Neural progenitor cell (in vitro differentiated cells): ENCODE measurements around the gene MYCBPAP. TPM values are rescaled to one million over a fixed set of nuclear protein-coding genes. Genes with fewer than 3 reads are reported as not detected.
A peak's percentile ranks its signal among the peaks of the same experiment; 100 is the strongest.

Source experiments
- DNase-seq: peaks from one replicate; pipeline ENCODE4 v3.0.0-alpha.2; 2016; ENCODE audit warnings: low spot score
- H2AFZ ChIP-seq: fragments of 200-600 bp; sonication (generic); replicated peaks from 2 replicates; pipeline ENCODE4 v1.6.1; 2016; ENCODE audit warnings: antibody characterized with exemption
- H3F3A ChIP-seq: fragments of 200-600 bp; sonication (generic); 2 replicates; pipeline ENCODE4 v1.6.1; 2016; ENCODE audit warnings: antibody characterized with exemption, low read depth
- H3K27ac ChIP-seq: fragments of 200-600 bp; sonication (generic); 2 replicates; pipeline ENCODE4 v1.5.1; 2016; ENCODE audit warnings: mild to moderate bottlenecking
- H3K27me3 ChIP-seq: fragments of 200-600 bp; sonication (generic); 2 replicates; pipeline ENCODE4 v1.6.1; 2016; ENCODE audit warnings: mild to moderate bottlenecking, moderate library complexity
- H3K36me3 ChIP-seq: fragments of 200-600 bp; sonication (generic); 2 replicates; pipeline ENCODE4 v1.5.1; 2016
- H3K4me1 ChIP-seq: fragments of 200-600 bp; sonication (generic); 2 replicates; pipeline ENCODE4 v1.6.1; 2016; ENCODE audit warnings: mixed run types
- H3K4me2 ChIP-seq: fragments of 200-600 bp; sonication (generic); 2 replicates; pipeline ENCODE4 v1.6.1; 2016
- H3K4me3 ChIP-seq: fragments of 200-600 bp; sonication (generic); 2 replicates; pipeline ENCODE4 v1.5.1; 2016
- H3K79me2 ChIP-seq: fragments of 200-600 bp; sonication (generic); 2 replicates; pipeline ENCODE4 v1.6.1; 2016; ENCODE audit warnings: low read depth
- H3K9ac ChIP-seq: fragments of 200-600 bp; sonication (generic); 2 replicates; pipeline ENCODE4 v1.6.1; 2016
- H3K9me3 ChIP-seq: fragments of 200-600 bp; sonication (generic); 2 replicates; pipeline ENCODE4 v1.5.1; 2016; ENCODE audit warnings: low read depth
- H4K20me1 ChIP-seq: fragments of 200-600 bp; sonication (generic); 2 replicates; pipeline ENCODE4 v1.6.1; 2016; ENCODE audit warnings: low read depth
- H3K27ac Mint-ChIP-seq: 3 replicates; pipeline ENCODE4 v1.8.0; 2021; ENCODE audit warnings: mixed read lengths
- H3K27me3 Mint-ChIP-seq: 2 replicates; pipeline ENCODE4 v1.8.0; 2022; ENCODE audit warnings: low read depth, mild to moderate bottlenecking, inconsistent platforms, moderate library complexity, mixed read lengths; ENCODE audit not compliant: insufficient read depth
- H3K36me3 Mint-ChIP-seq: 3 replicates; pipeline ENCODE4 v1.8.0; 2021; ENCODE audit warnings: mixed read lengths
- H3K4me1 Mint-ChIP-seq: 3 replicates; pipeline ENCODE4 v1.8.0; 2021; ENCODE audit warnings: mixed read lengths
- H3K4me3 Mint-ChIP-seq: 3 replicates; pipeline ENCODE4 v1.8.0; 2021; ENCODE audit warnings: mild to moderate bottlenecking, moderate library complexity, mixed read lengths
- H3K9me3 Mint-ChIP-seq: 3 replicates; pipeline ENCODE4 v1.8.0; 2020; ENCODE audit warnings: mixed read lengths
- EZH2 ChIP-seq: fragments of 200-600 bp; sonication (generic); IDR thresholded peaks from 2 replicates; pipeline ENCODE4 v1.6.1; 2017; ENCODE audit warnings: antibody characterized with exemption, mild to moderate bottlenecking, moderate library complexity
- EZH2phosphoT487 ChIP-seq: fragments of 200-600 bp; sonication (generic); IDR thresholded peaks from 2 replicates; pipeline ENCODE4 v1.6.1; 2017; ENCODE audit warnings: antibody characterized with exemption
- total RNA-seq: library from RNA; depleted of rRNA; stranded (reverse); fragments of >200 nt; gene quantifications from 2 replicates; pipeline ENCODE4 v1.2.3, GENCODE V29; 2015; ENCODE audit warnings: low replicate concordance
- TF ChIP-seq, protein P1 (sequence below): fragments of 200-600 bp; sonication (generic); IDR thresholded peaks from 2 replicates; pipeline ENCODE4 v1.5.1; 2017; ENCODE audit warnings: antibody characterized with exemption, mild to moderate bottlenecking

MYCBPAP gene
- total RNA-seq, 1 donor from 2014 or later: 3.5 TPM

DNA sequence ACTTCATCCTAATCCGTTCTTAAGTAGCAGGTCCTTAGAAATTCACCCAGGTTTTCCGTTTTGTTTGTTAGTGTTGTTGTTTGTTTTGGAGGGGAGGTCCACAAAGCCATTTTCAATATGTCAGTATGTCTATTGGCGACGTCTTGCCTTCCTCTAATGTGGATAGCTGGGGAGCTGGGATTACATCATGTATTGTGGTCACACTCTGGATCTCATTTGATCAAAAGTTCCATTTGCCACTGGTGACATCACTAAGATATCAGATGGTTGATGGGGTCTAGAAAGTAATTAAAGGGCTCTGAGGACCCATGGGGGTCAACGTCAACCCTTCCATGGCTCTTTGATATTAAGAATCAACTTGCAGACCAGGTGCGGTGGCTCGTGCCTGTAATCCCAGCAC, 21.6 kb downstream of the MYCBPAP start:
- Mint-ChIP-seq H3K27me3 (peaks cover 23% of the 10 kb centered on the region), H3K4me1 (peaks cover 22% of the 10 kb centered on the region), H3K36me3 (no peaks in the 10 kb centered on the region), H3K4me3 (no peak overlapping the region), H3K27ac (no peak overlapping the region), H3K9me3 (no peaks in the 10 kb centered on the region)
- H3K9me3 ChIP-seq: no peaks in the 10 kb centered on the region
- no peak for DNase-seq
- no peaks in the 10 kb centered on the region for H3K36me3 ChIP-seq
- H3F3A ChIP-seq: no peaks in the 10 kb centered on the region
- no peak overlapping the region for H3K4me2 ChIP-seq
- no peaks in the 10 kb centered on the region for H3K79me2 ChIP-seq
- no peak overlapping the region for H3K27ac ChIP-seq
- TF ChIP-seq EZH2phosphoT487 (no peak), EZH2 (no peak)
- TF ChIP-seq, protein P1, sequence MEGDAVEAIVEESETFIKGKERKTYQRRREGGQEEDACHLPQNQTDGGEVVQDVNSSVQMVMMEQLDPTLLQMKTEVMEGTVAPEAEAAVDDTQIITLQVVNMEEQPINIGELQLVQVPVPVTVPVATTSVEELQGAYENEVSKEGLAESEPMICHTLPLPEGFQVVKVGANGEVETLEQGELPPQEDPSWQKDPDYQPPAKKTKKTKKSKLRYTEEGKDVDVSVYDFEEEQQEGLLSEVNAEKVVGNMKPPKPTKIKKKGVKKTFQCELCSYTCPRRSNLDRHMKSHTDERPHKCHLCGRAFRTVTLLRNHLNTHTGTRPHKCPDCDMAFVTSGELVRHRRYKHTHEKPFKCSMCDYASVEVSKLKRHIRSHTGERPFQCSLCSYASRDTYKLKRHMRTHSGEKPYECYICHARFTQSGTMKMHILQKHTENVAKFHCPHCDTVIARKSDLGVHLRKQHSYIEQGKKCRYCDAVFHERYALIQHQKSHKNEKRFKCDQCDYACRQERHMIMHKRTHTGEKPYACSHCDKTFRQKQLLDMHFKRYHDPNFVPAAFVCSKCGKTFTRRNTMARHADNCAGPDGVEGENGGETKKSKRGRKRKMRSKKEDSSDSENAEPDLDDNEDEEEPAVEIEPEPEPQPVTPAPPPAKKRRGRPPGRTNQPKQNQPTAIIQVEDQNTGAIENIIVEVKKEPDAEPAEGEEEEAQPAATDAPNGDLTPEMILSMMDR: no peak
- no peak overlapping the region for H3K9ac ChIP-seq
- peaks cover 11% of the 10 kb centered on the region for H4K20me1 ChIP-seq
- H3K27me3 ChIP-seq: peaks cover 39% of the 10 kb centered on the region
- H3K4me1 ChIP-seq: peaks cover 25% of the 10 kb centered on the region
- H2AFZ ChIP-seq: no peak overlapping the region
- no peak overlapping the region for H3K4me3 ChIP-seq

DNA sequence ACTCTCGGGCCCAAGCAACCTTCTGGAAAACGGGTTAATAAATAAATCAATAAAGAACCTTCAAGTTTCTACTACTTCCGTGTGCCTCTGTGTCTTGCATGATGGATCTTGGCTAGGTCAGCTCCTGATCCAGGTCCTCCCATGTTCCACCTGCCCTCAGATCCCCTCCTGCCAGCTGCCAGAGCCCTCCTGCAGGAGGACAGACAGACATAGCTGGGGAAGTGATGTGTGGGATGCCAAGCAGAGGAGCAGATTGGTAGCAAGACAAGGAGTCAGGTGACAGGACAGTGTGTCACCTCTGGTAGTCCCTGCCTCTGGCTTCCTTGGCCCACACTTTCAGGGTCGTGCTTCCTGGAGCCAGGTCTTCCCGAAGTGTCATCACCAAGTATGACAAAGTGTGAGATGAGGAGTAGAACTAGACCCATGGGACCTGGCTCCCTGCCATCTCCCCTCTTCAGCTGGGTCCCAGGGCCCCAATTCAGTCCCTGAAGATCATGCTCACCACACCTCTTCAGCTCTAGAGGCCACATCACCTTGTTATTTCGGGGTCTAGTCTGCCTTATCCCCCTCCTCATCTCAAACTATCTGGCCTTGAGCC, 23.3 kb downstream of the MYCBPAP start:
- Histone ChIP-seq H3K79me2 (no peaks in the 10 kb centered on the region), H3F3A (no peaks in the 10 kb centered on the region), H3K27me3 (peaks cover 42% of the 10 kb centered on the region), H4K20me1 (peaks cover 11% of the 10 kb centered on the region), H3K9me3 (no peaks in the 10 kb centered on the region), H3K9ac (no peak overlapping the region), H3K27ac (no peak overlapping the region), H3K36me3 (no peaks in the 10 kb centered on the region), H3K4me2 (no peak overlapping the region), H3K4me1 (peaks cover 25% of the 10 kb centered on the region), H2AFZ (no peak overlapping the region), H3K4me3 (no peak overlapping the region)
- TF ChIP-seq EZH2phosphoT487 (no peak), EZH2 (no peak)
- TF ChIP-seq, protein P1: no peak
- H3K4me3 Mint-ChIP-seq: peak overlapping the region; percentile 15
- H3K4me1 Mint-ChIP-seq: peaks cover 22% of the 10 kb centered on the region
- H3K27ac Mint-ChIP-seq: peak overlapping the region; percentile 15
- DNase-seq: no peak
- no peaks in the 10 kb centered on the region for H3K36me3 Mint-ChIP-seq
- H3K27me3 Mint-ChIP-seq: peaks cover 24% of the 10 kb centered on the region
- no peaks in the 10 kb centered on the region for H3K9me3 Mint-ChIP-seq

DNA sequence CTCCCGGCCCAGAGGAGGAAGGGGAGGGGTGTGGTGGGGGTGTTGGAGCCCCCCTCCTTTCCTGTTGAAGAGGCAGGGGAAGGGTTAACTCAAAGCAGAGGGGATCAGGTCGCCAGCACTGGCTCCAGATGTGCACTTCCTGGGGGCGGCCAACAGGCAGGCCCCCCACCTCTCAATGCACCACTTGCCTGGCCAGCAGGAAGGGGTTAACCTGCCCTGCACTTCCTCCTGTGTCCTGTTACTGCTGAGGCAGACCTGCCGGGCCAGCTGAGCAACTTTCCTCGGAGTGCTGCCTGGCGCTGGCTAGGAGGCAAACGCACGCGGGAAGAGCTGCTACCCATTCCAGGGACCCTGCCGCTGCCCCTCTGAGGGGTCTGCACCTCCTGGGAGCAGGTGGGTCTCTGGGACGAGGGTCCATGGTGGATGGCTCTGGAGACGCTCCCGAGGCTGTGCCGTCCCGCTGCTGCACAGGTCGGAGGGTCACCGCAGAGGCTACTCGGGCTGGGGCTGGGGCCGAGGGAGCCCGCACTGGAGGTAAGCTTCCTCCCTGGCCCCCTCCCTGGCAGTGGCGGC, 24.3 kb downstream of the MYCBPAP start, which contains the start of gene EPN3:
TSS of gene EPN3 (plus strand) at position 284 of the 573 bp plus-strand sequence. CDS start 3,822 bp downstream, outside the sequence.
- no peaks in the 10 kb centered on the region for H3K9me3 ChIP-seq
- H3F3A ChIP-seq: no peaks in the 10 kb centered on the region
- H3K4me1 ChIP-seq: peaks cover 25% of the 10 kb centered on the region
- H3K79me2 ChIP-seq: no peaks in the 10 kb centered on the region
- H3K4me1 Mint-ChIP-seq: peaks cover 22% of the 10 kb centered on the region
- H4K20me1 ChIP-seq: peaks cover 11% of the 10 kb centered on the region
- TF ChIP-seq, protein P1: no peak
- TF ChIP-seq EZH2phosphoT487: no peak
- TF ChIP-seq EZH2: no peak
- peaks cover 24% of the 10 kb centered on the region for H3K27me3 Mint-ChIP-seq
- H3K27ac Mint-ChIP-seq: peak within 1 kb of the TSS; percentile 15
- peak; percentile 44 for DNase-seq
- peaks cover 42% of the 10 kb centered on the region for H3K27me3 ChIP-seq
- H3K9me3 Mint-ChIP-seq: no peaks in the 10 kb centered on the region
- H3K4me3 Mint-ChIP-seq: peak within 1 kb of the TSS; percentile 71
- H3K4me3 ChIP-seq: peak within 1 kb of the TSS; percentile 56
- no peak within 1 kb of the TSS for H3K9ac ChIP-seq
- H3K36me3 ChIP-seq: no peaks in the 10 kb centered on the region
- peak within 1 kb of the TSS; percentile 46 for H2AFZ ChIP-seq
- no peak within 1 kb of the TSS for H3K27ac ChIP-seq
- H3K36me3 Mint-ChIP-seq: no peaks in the 10 kb centered on the region
- peak within 1 kb of the TSS; percentile 99 for H3K4me2 ChIP-seq
